Endothelial cell (in vitro differentiated cells): ENCODE results near the gene CELSR2. TPM values are rescaled to one million over a fixed set of nuclear protein-coding genes. Genes with fewer than 3 reads are reported as not detected.

Experiments used
- DNase-seq: peaks from one replicate; pipeline ENCODE4 v3.0.0; 2021; ENCODE audit warnings: low spot score
- H3K27ac Mint-ChIP-seq: one replicate; pipeline ENCODE4 v1.8.0; 2021; ENCODE audit warnings: mixed read lengths, inconsistent platforms; ENCODE audit not compliant: unreplicated experiment
- H3K27me3 Mint-ChIP-seq: one replicate; pipeline ENCODE4 v1.8.0; 2021; ENCODE audit warnings: mild to moderate bottlenecking, moderate library complexity, mixed read lengths, inconsistent platforms; ENCODE audit not compliant: unreplicated experiment
- H3K36me3 Mint-ChIP-seq: one replicate; pipeline ENCODE4 v1.8.0; 2021; ENCODE audit warnings: mild to moderate bottlenecking, low read depth, mixed read lengths, inconsistent platforms; ENCODE audit not compliant: unreplicated experiment
- H3K4me1 Mint-ChIP-seq: one replicate; pipeline ENCODE4 v1.8.0; 2021; ENCODE audit warnings: mild to moderate bottlenecking, mixed read lengths, inconsistent platforms; ENCODE audit not compliant: unreplicated experiment
- H3K4me3 Mint-ChIP-seq: one replicate; pipeline ENCODE4 v1.8.0; 2021; ENCODE audit warnings: mild to moderate bottlenecking, mixed read lengths, inconsistent platforms; ENCODE audit not compliant: unreplicated experiment
- H3K9me3 Mint-ChIP-seq: one replicate; pipeline ENCODE4 v1.8.0; 2021; ENCODE audit warnings: mixed read lengths, inconsistent platforms; ENCODE audit not compliant: unreplicated experiment
- CTCF ChIP-seq: fragments of 200-600 bp; sonication (generic); IDR thresholded peaks from one replicate; pipeline ENCODE4 v1.5.0; 2021; ENCODE audit warnings: antibody characterized with exemption; ENCODE audit not compliant: unreplicated experiment
- total RNA-seq: library from RNA; stranded (reverse); fragmentation: NEBNext Ultra II Directional; extraction: Animal tissue kit (Norgen Biotek cat#: 25700); gene quantifications from one replicate; pipeline ENCODE4 v1.2.1, GENCODE V29; 2021; ENCODE audit not compliant: unreplicated experiment

CELSR2 gene
- total RNA-seq, 1 donor from 2014 or later, result 1.6 TPM

GRCh38 chr1:109225308-109225707 is 24.0 kb upstream of the CELSR2 start:
- no peak for DNase-seq
- Mint-ChIP-seq H3K4me1 (no peaks in the 10 kb centered on the region), H3K27me3 (no peaks in the 10 kb centered on the region), H3K27ac (no peak overlapping the region), H3K36me3 (peaks cover 14% of the 10 kb centered on the region), H3K9me3 (no peaks in the 10 kb centered on the region), H3K4me3 (no peak overlapping the region)
- TF ChIP-seq CTCF, result no peak

GRCh38 chr1:109225711-109226445 is 23.5 kb upstream of the CELSR2 start:
- H3K36me3 Mint-ChIP-seq, result peaks cover 18% of the 10 kb centered on the region
- H3K27me3 Mint-ChIP-seq, result no peaks in the 10 kb centered on the region
- no peak for TF ChIP-seq CTCF
- no peak for DNase-seq
- H3K4me1 Mint-ChIP-seq, result no peaks in the 10 kb centered on the region
- no peak overlapping the region for H3K4me3 Mint-ChIP-seq
- no peak overlapping the region for H3K27ac Mint-ChIP-seq
- H3K9me3 Mint-ChIP-seq, result no peaks in the 10 kb centered on the region

DNA sequence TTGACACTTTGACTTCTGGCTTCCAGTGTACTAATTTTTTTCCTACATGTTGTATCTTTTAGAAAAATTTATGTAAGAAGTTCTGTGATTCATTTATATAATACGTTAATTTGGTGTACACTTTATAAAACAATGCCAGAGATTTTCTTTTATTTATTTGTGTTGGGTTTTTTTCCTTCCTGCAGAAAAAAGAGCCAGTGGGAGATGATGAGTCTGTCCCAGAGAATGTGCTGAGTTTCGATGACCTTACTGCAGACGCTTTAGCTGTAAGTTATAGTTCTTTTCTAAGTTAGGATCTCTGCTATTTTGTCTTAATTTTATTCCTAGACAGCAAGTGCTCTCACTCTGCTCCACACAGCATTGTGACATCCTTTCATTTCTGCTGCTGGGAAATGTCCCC is 21.2 kb upstream of the CELSR2 start:
- Mint-ChIP-seq H3K27ac (no peak overlapping the region), H3K9me3 (no peaks in the 10 kb centered on the region), H3K4me1 (no peaks in the 10 kb centered on the region), H3K27me3 (no peaks in the 10 kb centered on the region), H3K4me3 (peak overlapping the region; percentile 76), H3K36me3 (peaks cover 29% of the 10 kb centered on the region)
- TF ChIP-seq CTCF, result no peak
- DNase-seq, result no peak

DNA sequence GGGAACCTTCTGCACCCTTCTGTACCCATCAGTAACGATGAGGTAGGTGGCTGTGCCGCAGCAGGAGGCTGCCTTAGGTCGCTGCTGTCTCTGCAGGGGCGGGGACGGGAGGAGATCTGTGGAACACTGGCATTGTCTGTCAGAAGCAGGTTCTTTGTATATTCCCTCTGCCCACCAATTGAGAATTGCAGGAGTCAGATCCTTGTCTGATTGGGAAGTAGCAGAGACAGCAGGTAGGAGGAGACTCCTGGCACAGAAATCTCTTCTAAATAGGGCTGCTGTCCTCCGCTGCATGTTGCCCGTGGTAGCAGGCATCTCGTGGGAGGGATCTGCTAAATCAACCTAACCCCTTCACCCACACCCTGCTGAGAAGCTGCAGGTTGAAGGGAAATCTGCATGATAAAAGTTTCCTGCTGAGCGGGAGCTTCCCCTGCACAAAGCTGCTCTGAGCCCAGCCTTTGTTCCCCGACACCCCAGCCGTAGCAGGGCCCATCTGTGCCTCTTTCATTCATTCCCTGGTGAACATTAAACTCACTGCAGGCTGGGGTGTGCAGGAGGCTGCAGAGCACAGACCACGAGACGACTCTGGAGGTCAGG is 19.7 kb upstream of the CELSR2 start:
- no peak for DNase-seq
- H3K4me3 Mint-ChIP-seq, result no peak overlapping the region
- H3K9me3 Mint-ChIP-seq, result no peaks in the 10 kb centered on the region
- no peaks in the 10 kb centered on the region for H3K4me1 Mint-ChIP-seq
- H3K27ac Mint-ChIP-seq, result no peak overlapping the region
- TF ChIP-seq CTCF, result no peak
- H3K27me3 Mint-ChIP-seq, result no peaks in the 10 kb centered on the region
- peaks cover 29% of the 10 kb centered on the region for H3K36me3 Mint-ChIP-seq

DNA sequence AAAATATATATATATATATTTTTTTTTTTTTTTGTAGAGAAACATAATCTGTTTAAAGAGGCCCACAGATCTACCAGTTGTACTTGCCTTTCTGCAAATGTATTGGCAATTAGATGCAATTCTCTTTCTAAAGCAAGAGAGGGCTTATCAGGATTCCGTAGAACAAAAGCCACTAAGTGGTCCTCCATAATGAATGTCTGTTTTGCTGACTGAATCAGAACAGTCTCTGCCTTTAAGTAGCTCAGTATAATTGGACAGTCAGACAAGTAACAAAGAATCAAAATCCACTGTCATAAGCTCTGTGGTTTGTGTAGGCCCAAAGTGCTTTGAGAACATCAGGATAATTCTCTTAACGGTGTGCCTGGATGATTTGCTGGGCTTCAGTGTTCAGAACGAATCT is 18.3 kb upstream of the CELSR2 start:
- Mint-ChIP-seq H3K27me3 (no peaks in the 10 kb centered on the region), H3K9me3 (no peaks in the 10 kb centered on the region), H3K4me3 (no peak overlapping the region), H3K36me3 (peaks cover 39% of the 10 kb centered on the region), H3K4me1 (no peaks in the 10 kb centered on the region), H3K27ac (no peak overlapping the region)
- no peak for TF ChIP-seq CTCF
- DNase-seq, result no peak
